Prostate gland (tissue), 2 donors: Measurements from ENCODE around the gene AHNAK2. TPM values are rescaled to one million over a fixed set of nuclear protein-coding genes. Genes with fewer than 3 reads are reported as not detected.
"Not testable (repeated sequence)": the region's sequence is repeated elsewhere in the genome, so short reads cannot be mapped to it uniquely, and the experiment has no call there.

Experiments used
- DNase-seq: peaks from one replicate; pipeline ENCODE4 v3.0.0-alpha.2; 2019; ENCODE audit warnings: low spot score
- H3K27ac ChIP-seq, 2 donors: fragments of 200-600 bp; sonication (generic); 2 replicates each; pipeline ENCODE4 v1.5.1; 2017 to 2019
- H3K27me3 ChIP-seq: fragments of 200-600 bp; sonication (generic); replicated peaks from 2 replicates; pipeline ENCODE4 v1.5.1; 2019; ENCODE audit not compliant: insufficient read depth
- H3K36me3 ChIP-seq, 2 donors: fragments of 200-600 bp; sonication (generic); 1 replicate in 1 of 2; 2 replicates in 1 of 2; pipeline versions ENCODE4 v1.5.1 to v1.8.1; 2017 to 2019
- H3K4me1 ChIP-seq: fragments of 200-600 bp; sonication (generic); replicated peaks from 2 replicates; pipeline ENCODE4 v1.5.1; 2019
- H3K4me3 ChIP-seq, 2 donors: fragments of 200-600 bp; sonication (generic); 2 replicates each; pipeline ENCODE4 v1.5.1; 2017 to 2019
- H3K9me3 ChIP-seq: fragments of 200-600 bp; sonication (generic); 2 replicates; pipeline ENCODE4 v1.5.1; 2017
- POLR2A ChIP-seq: fragments of 450-650 bp; IDR thresholded peaks from one replicate; pipeline ENCODE4 v1.6.1; 2016; ENCODE audit warnings: antibody characterized with exemption, mild to moderate bottlenecking
- POLR2AphosphoS5 ChIP-seq: sonication (generic); formaldehyde crosslinking; IDR thresholded peaks from one replicate; pipeline ENCODE4 v1.6.1; 2017; ENCODE audit warnings: antibody characterized with exemption
- WGBS: methylation state at CpG from one replicate; pipeline ENCODE4 v1.1.5; 2018; 5-methylcytosine and 5-hydroxymethylcytosine counted together
- intact Hi-C: fragments of 100-400 bp; cut with DNase I; formaldehyde crosslinking; loops from one replicate; pipeline ENCODE4 v1.14.2; 2022
- total RNA-seq, 2 donors: library from RNA; depleted of rRNA; stranded (reverse); fragments of >200 nt; gene quantifications; one replicate each; pipeline ENCODE4 v1.1.0, GENCODE V29; 2016
- TF ChIP-seq, protein P1 (sequence below), 4 experiments: fragments of 200-600 bp in 2 of 4; fragments of 450-650 bp in 2 of 4; sonication (generic) in 2 of 4; IDR thresholded peaks; 1 replicate in 3 of 4; 2 replicates in 1 of 4; pipeline ENCODE4 v1.5.1; 2016 to 2019; ENCODE audit warnings: antibody characterized with exemption in 4 of 4, mild to moderate bottlenecking in 2 of 4, moderate library complexity in 2 of 4

Gene AHNAK2
- 10 to 100 TPM; 18.3 to 27.2 TPM for total RNA-seq

DNA sequence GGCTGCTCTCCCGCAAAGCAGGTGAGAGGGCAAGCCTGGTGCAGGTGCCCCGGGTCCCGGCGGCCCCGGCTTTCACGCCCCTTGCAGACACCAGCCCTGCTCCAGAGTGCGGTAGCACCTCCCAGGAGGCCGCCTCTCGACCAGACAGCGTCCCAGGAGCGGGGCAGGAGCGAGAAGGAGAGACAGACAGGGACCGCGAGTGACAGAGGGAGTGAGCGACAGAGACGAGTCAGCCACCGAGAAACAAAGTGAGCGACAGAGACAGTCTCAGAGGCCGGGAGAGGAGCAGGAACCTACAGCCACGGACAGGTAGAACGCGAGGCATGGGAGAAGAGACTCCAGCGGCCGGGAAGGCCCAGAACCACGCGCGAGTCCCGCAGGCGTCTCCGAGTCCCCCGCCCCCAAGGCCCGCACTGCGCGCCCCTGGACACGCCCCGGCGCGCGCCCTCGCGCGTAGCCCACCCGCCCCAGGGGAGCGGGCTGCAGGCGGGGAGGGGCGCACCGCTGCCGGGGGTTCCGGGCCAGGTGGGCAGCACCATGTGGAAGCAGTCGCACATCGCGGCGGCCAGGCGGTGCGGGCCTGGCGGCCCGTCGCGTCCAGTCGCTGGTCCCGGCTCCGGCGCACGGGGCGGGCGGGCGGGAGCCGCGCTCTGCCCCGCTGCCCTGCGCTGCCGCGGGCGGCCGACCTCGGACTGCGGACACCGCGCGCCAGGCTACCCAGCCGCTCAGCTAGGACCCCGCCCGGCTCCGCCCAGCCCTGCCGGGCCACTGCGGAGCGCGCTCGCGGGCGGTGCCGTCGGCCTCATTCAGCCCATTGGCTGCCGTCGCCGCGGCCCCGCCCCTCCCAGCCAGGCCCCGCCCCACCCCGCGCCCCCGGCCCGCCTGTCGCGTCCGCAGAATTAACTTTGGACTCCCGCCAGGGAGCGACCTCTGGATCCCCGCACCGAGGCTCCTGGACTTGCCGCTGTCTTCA lies at the start of gene AHNAK2:
TSS of gene AHNAK2 (minus strand) at position 694 of the 973 bp plus-strand sequence. CDS start at position 557, 137 bp downstream.
- no peak within 1 kb of the TSS for H3K27ac ChIP-seq
- H3K4me3 ChIP-seq = peak within 1 kb of the TSS; percentile 34 to 45
- 3% methylated on average over 51 of the region's 111 CpGs for whole genome bisulfite sequencing
- intact Hi-C loops = no loop called here
- peak; percentile 75 for DNase-seq
- H3K36me3 ChIP-seq = no peaks in the 10 kb centered on the region
- peaks cover 26% of the 10 kb centered on the region for H3K4me1 ChIP-seq
- H3K9me3 ChIP-seq = no peaks in the 10 kb centered on the region
- TF ChIP-seq POLR2A = peak; percentile 53
- TF ChIP-seq, protein P1, sequence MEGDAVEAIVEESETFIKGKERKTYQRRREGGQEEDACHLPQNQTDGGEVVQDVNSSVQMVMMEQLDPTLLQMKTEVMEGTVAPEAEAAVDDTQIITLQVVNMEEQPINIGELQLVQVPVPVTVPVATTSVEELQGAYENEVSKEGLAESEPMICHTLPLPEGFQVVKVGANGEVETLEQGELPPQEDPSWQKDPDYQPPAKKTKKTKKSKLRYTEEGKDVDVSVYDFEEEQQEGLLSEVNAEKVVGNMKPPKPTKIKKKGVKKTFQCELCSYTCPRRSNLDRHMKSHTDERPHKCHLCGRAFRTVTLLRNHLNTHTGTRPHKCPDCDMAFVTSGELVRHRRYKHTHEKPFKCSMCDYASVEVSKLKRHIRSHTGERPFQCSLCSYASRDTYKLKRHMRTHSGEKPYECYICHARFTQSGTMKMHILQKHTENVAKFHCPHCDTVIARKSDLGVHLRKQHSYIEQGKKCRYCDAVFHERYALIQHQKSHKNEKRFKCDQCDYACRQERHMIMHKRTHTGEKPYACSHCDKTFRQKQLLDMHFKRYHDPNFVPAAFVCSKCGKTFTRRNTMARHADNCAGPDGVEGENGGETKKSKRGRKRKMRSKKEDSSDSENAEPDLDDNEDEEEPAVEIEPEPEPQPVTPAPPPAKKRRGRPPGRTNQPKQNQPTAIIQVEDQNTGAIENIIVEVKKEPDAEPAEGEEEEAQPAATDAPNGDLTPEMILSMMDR (IDR thresholded peaks at IDR 0.05) = no peak
- no peak for TF ChIP-seq POLR2AphosphoS5
- H3K27me3 ChIP-seq = no peaks in the 10 kb centered on the region

DNA sequence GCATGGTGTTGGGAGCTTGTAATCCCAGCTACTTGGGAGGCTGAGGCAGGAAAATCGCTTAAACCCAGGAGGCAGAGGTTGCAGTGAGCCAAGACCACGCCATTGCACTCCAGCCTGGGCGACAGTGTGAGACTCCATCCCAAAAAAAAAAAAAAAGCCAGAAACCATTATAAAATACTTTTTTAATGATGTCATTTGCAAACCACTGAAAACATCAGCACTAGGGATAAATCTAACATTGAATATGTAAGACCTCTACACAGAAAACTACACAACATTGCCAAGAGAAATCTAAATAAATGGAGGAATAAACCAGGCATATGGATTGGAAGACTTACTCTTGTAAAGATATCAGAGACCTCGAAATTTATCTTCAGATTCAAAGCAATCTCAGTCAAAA lies 49.5 kb upstream of the AHNAK2 start:
- DNase-seq, H3K27ac ChIP-seq, H3K4me3 ChIP-seq, H3K27me3 ChIP-seq, intact Hi-C loops, H3K4me1 ChIP-seq, H3K9me3 ChIP-seq, H3K36me3 ChIP-seq: not testable (repeated sequence)
- 58% methylated on average over 4 of the region's 4 CpGs for WGBS

DNA sequence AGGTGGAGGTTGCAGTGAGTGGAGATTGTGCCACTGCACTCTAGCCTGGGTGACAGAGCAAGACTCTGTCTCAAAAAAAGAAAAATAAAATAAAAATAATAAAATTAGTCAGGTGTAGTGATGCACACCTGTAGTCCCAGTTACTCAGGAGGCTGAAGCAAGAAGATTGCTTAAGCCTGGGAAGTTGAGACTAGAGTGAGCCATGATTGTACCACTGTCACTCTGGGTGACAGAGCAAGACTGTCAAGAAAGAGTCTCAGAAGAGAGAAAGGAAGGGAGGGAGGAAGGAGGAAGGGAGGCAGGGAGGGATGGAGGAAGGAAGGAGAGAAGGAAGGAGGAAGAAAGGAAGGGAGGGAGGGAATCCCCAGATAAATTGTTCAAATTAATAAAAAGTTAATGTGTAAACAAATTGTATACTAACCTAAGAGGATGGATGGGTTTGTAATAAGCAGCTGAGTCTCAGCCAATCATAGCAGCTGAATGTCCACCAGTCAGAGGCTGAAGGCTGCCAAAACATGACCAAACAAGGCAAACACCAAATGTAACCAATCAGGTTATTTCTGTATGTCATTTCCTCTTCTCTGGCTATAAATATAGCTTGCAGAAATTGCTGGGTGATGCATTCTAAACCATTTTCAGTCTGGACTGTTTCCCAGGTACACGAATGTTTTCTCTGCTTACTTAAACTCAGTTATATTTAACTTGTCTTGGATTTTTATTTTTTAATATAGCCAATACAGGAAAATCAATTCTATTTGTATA lies 48.8 kb upstream of the AHNAK2 start:
- Histone ChIP-seq H3K9me3 (no peaks in the 10 kb centered on the region), H3K36me3 (no peaks in the 10 kb centered on the region), H3K27me3 (no peaks in the 10 kb centered on the region), H3K4me1 (no peaks in the 10 kb centered on the region), H3K27ac (no peak overlapping the region), H3K4me3 (no peak overlapping the region)
- WGBS = 10% methylated on average over 1 of the region's 1 CpG
- intact Hi-C loops = no loop called here
- TF ChIP-seq, protein P1 (IDR thresholded peaks at IDR 0.05) = no peak
- TF ChIP-seq POLR2AphosphoS5 (no peak), POLR2A (no peak)
- no peak for DNase-seq

DNA sequence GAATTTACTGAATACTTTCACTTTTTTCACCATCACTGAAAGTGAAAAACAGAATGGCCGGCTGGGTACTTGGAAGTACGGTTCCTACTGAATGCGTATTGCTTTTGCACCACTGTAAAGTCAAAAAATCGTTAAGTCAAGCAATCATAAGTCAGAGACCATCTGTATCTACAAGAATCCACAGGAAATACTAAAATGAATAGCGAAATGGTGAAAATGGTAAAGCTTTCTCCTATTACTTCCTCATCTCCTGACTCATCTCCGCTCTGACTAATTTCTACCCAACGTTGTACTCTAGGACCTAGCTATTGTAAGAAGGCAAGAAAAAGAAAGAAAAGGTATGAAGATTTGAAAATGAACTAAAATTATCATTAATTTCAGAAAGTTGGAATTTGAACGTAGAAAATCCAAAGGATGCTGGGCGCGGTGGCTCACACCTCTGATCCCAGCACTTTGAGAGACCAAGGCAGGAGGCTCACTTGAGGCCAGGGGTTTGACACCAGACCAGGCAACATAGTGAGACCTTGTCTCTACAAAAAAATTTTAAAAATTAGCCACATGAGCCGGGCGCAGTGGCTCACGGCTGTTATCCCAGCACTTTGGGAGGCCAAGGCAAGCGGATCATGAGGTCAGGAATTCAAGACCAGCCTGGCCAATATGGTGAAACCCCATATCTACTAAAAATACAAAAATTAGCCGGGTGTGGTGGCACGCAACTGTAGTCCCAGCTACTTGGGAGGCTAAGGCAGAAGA lies 48.0 kb upstream of the AHNAK2 start:
- H3K27ac ChIP-seq = no peak overlapping the region
- no peak overlapping the region for H3K4me3 ChIP-seq
- intact Hi-C loops = no loop called here
- TF ChIP-seq, protein P1 (IDR thresholded peaks at IDR 0.05) = no peak
- TF ChIP-seq POLR2AphosphoS5 = no peak
- no peak for TF ChIP-seq POLR2A
- DNase-seq = no peak
- H3K9me3 ChIP-seq = no peaks in the 10 kb centered on the region
- peaks cover 3% of the 10 kb centered on the region for H3K4me1 ChIP-seq
- H3K27me3 ChIP-seq = no peaks in the 10 kb centered on the region
- 90% methylated on average over 16 of the region's 16 CpGs for WGBS
- H3K36me3 ChIP-seq = no peaks in the 10 kb centered on the region

DNA sequence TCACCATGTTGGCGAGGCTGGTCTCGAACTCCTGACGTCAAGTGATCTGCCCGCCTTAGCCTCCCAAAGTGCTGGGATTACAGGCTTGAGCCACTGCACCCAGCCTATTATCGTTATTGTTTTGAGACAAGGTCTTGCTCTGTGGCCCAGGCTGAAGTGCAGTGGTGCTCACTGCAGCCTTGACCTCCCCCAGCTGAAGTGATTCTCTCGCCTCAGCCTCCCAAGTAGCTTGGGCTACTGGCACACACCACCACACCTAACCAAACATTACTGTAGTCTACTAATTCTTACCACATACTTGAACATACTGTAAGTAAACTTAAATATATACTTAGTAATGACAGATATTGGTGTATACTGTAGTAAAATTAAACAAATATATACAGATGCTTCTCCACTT lies 47.3 kb upstream of the AHNAK2 start:
- intact Hi-C loops = no loop called here
- DNase-seq = no peak
- Histone ChIP-seq H3K27me3 (no peaks in the 10 kb centered on the region), H3K4me3 (no peak overlapping the region), H3K27ac (no peak overlapping the region), H3K36me3 (no peaks in the 10 kb centered on the region), H3K9me3 (no peaks in the 10 kb centered on the region), H3K4me1 (peaks cover 3% of the 10 kb centered on the region)
- WGBS = 96% methylated on average over 6 of the region's 6 CpGs
- no peak for TF ChIP-seq POLR2AphosphoS5
- TF ChIP-seq, protein P1 (IDR thresholded peaks at IDR 0.05) = no peak
- TF ChIP-seq POLR2A = no peak
